GM18502 (cell line): ENCODE measurements around the gene GRK5.
A peak's percentile ranks its signal among the peaks of the same experiment; 100 is the strongest.

ENCODE experiments used
- ATAC-seq: cut with Tn5 transposase; IDR thresholded peaks from one replicate; pipeline ENCODE4 v1.9.1; 2021; ENCODE audit warnings: mild to moderate bottlenecking; ENCODE audit not compliant: unreplicated experiment, poor library complexity

The GRK5 gene

GRCh38 chr10:119483839-119484238 is 276.5 kb downstream of the GRK5 start:
- ATAC-seq, result no peak

GRCh38 chr10:119488675-119489074 is 281.3 kb downstream of the GRK5 start:
- ATAC-seq, result no peak

- no peak for ATAC-seq
Observed at GRCh38 chr10:119489991-119490326, 282.6 kb downstream of the GRK5 start.

- ATAC-seq, result no peak
Observed at GRCh38 chr10:119491966-119492757, 284.8 kb downstream of the GRK5 start.

GRCh38 chr10:119493155-119493554 is 285.8 kb downstream of the GRK5 start:
- ATAC-seq, result no peak

- no peak for ATAC-seq
Observed at GRCh38 chr10:119494236-119495020, 287.1 kb downstream of the GRK5 start.

- ATAC-seq, result no peak
Observed at GRCh38 chr10:119495021-119495505, 287.7 kb downstream of the GRK5 start.

- no peak for ATAC-seq
Observed at GRCh38 chr10:119495545-119495944, 288.2 kb downstream of the GRK5 start.

GRCh38 chr10:119496273-119496672 is 288.9 kb downstream of the GRK5 start:
- ATAC-seq, result peak; percentile 85

- no peak for ATAC-seq
Observed at GRCh38 chr10:119497243-119497642, 289.9 kb downstream of the GRK5 start.

- ATAC-seq, result no peak
Observed at GRCh38 chr10:119498889-119499676, 291.7 kb downstream of the GRK5 start.

GRCh38 chr10:119499677-119500002 is 292.3 kb downstream of the GRK5 start:
- no peak for ATAC-seq

GRCh38 chr10:119500123-119500795 is 292.9 kb downstream of the GRK5 start:
- ATAC-seq, result no peak

GRCh38 chr10:119500821-119501220 is 293.4 kb downstream of the GRK5 start:
- no peak for ATAC-seq

GRCh38 chr10:119501690-119502089 is 294.3 kb downstream of the GRK5 start:
- ATAC-seq, result no peak

- no peak for ATAC-seq
Observed at GRCh38 chr10:119502209-119502608, 294.8 kb downstream of the GRK5 start.

- no peak for ATAC-seq
Observed at GRCh38 chr10:119502618-119503155, 295.3 kb downstream of the GRK5 start.

GRCh38 chr10:119503821-119504220 is 296.4 kb downstream of the GRK5 start:
- no peak for ATAC-seq

GRCh38 chr10:119504651-119505050 is 297.3 kb downstream of the GRK5 start:
- no peak for ATAC-seq

GRCh38 chr10:119505131-119505551 is 297.8 kb downstream of the GRK5 start:
- ATAC-seq, result no peak
